Neural cell (in vitro differentiated cells): ENCODE results near the gene FBXO7. TPM values are rescaled to one million over a fixed set of nuclear protein-coding genes. Genes with fewer than 3 reads are reported as not detected.

Experiments
- H2AFZ ChIP-seq: fragments of 200-600, 300-800 bp; sonication (generic), shearing (Covaris generic); 2 replicates; pipeline ENCODE4 v1.6.0; 2014; ENCODE audit warnings: low read depth, mild to moderate bottlenecking, antibody characterized with exemption, low read length, moderate library complexity
- H3F3A ChIP-seq: fragments of 200-600 bp; shearing (Covaris generic); 2 replicates; pipeline ENCODE4 v1.6.1; 2016; ENCODE audit warnings: mild to moderate bottlenecking, moderate library complexity, mixed read lengths, antibody characterized with exemption, low read length; ENCODE audit not compliant: insufficient read depth, poor library complexity, severe bottlenecking
- H3K27ac ChIP-seq: fragments of 200-600, 300-800 bp; sonication (generic), shearing (Covaris generic); 2 replicates; pipeline ENCODE4 v1.5.1; 2014; ENCODE audit warnings: mild to moderate bottlenecking, low read length, moderate library complexity
- H3K27me3 ChIP-seq: fragments of 300-800, 200-600 bp; sonication (generic), shearing (Covaris generic); 2 replicates; pipeline ENCODE4 v1.6.0; 2014; ENCODE audit warnings: mild to moderate bottlenecking, low read depth, low read length, moderate library complexity; ENCODE audit not compliant: insufficient read depth
- H3K36me3 ChIP-seq: fragments of 300-800, 200-600 bp; sonication (generic), shearing (Covaris generic); 2 replicates; pipeline ENCODE4 v1.5.1; 2014; ENCODE audit warnings: mild to moderate bottlenecking, antibody characterized with exemption, low read length, moderate library complexity; ENCODE audit not compliant: insufficient read depth
- H3K4me2 ChIP-seq: fragments of 300-800, 200-600 bp; sonication (generic), shearing (Covaris generic); 2 replicates; pipeline ENCODE4 v1.6.0; 2014; ENCODE audit warnings: mild to moderate bottlenecking, low read length
- H3K4me3 ChIP-seq: fragments of 300-800, 200-600 bp; sonication (generic), shearing (Covaris generic); 2 replicates; pipeline ENCODE4 v1.5.1; 2014; ENCODE audit warnings: mild to moderate bottlenecking, low read length, moderate library complexity
- H3K79me2 ChIP-seq: fragments of 200-600 bp; shearing (Covaris generic); replicated peaks from 2 replicates; pipeline ENCODE4 v1.6.0; 2014; ENCODE audit warnings: mild to moderate bottlenecking, low read length, moderate library complexity; ENCODE audit not compliant: insufficient read depth
- H3K9ac ChIP-seq: fragments of 300-800, 200-600 bp; sonication (generic), shearing (Covaris generic); 2 replicates; pipeline ENCODE4 v1.6.1; 2016; ENCODE audit warnings: mild to moderate bottlenecking, low read length, mixed read lengths
- H3K9me2 ChIP-seq: fragments of 200-600 bp; shearing (Covaris generic); 2 replicates; pipeline ENCODE4 v1.6.1; 2016; ENCODE audit warnings: mild to moderate bottlenecking, low read length, mixed read lengths; ENCODE audit not compliant: insufficient read depth
- H3K9me3 ChIP-seq: fragments of 200-600, 300-800 bp; sonication (generic), shearing (Covaris generic); 2 replicates; pipeline ENCODE4 v1.6.1; 2016; ENCODE audit warnings: mild to moderate bottlenecking, mixed run types, low read length, moderate library complexity, mixed read lengths
- H4K20me1 ChIP-seq: fragments of 200-600 bp; shearing (Covaris generic); 2 replicates; pipeline ENCODE4 v1.6.1; 2016; ENCODE audit warnings: mild to moderate bottlenecking, mixed run types; ENCODE audit not compliant: insufficient read depth
- EP300 ChIP-seq: fragments of 450-650 bp; conservative IDR thresholded peaks from 2 replicates; pipeline ENCODE4 v1.6.1; 2014; ENCODE audit warnings: antibody characterized with exemption, mild to moderate bottlenecking, moderate library complexity; ENCODE audit not compliant: poor library complexity, severe bottlenecking
- EZH2 ChIP-seq: fragments of 200-600, 300-800 bp; shearing (Covaris generic), sonication (generic); IDR thresholded peaks from 2 replicates; pipeline ENCODE4 v1.6.1; 2014; ENCODE audit warnings: antibody characterized with exemption, low read length, borderline replicate concordance, mild to moderate bottlenecking; ENCODE audit not compliant: insufficient read depth, poor library complexity, severe bottlenecking
- MXI1 ChIP-seq: fragments of 450-650 bp; conservative IDR thresholded peaks from 2 replicates; pipeline ENCODE4 v1.6.1; 2014; ENCODE audit warnings: antibody characterized with exemption, mild to moderate bottlenecking; ENCODE audit not compliant: poor library complexity, severe bottlenecking
- POLR2AphosphoS5 ChIP-seq: IDR thresholded peaks from 2 replicates; pipeline ENCODE4 v1.6.1; 2012
- RAD21 ChIP-seq: fragments of 450-650 bp; conservative IDR thresholded peaks from 2 replicates; pipeline ENCODE4 v1.6.1; 2014; ENCODE audit warnings: antibody characterized with exemption, mild to moderate bottlenecking, moderate library complexity
- SMC3 ChIP-seq: fragments of 450-650 bp; conservative IDR thresholded peaks from 2 replicates; pipeline ENCODE4 v1.6.1; 2014; ENCODE audit warnings: antibody characterized with exemption, mild to moderate bottlenecking, moderate library complexity; ENCODE audit not compliant: poor library complexity
- TAF1 ChIP-seq: IDR thresholded peaks from 2 replicates; pipeline ENCODE4 v1.6.1; 2012; ENCODE audit warnings: low read depth
- polyA plus RNA-seq: library from polyadenylated mRNA; depleted of rRNA; stranded (reverse); fragments of >200 nt; gene quantifications from 2 replicates; pipeline ENCODE4 v1.2.3, GENCODE V29; 2014
- TF ChIP-seq, protein P1 (sequence below): fragments of 450-650 bp; IDR thresholded peaks from 2 replicates; pipeline ENCODE4 v1.5.1; 2014; ENCODE audit warnings: antibody characterized with exemption, mild to moderate bottlenecking, moderate library complexity; ENCODE audit not compliant: poor library complexity, severe bottlenecking
- TF ChIP-seq, protein P2 (sequence below): IDR thresholded peaks from 2 replicates; pipeline ENCODE4 v1.6.1; 2012; ENCODE audit warnings: borderline replicate concordance

FBXO7 gene
- polyA plus RNA-seq, 1 donor from 2014 or later, result 51.2 TPM

DNA sequence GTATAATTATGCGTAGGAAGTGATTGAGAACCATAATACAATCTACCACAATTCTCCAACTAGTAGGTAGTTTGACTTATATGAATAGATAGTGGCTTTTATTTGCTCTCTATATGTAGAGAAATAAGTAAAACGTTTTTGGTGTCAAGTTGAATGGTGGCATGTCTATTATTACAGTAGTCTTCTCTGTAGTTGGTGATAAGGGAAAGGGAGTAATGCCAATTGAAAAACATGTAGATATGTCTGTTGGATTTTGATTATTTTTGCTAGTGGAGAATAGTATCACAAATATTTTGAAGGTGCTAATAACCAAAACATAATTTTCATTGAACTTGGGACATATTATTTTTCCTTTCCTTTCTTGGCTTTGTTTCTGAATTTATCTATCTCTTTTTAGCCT is 17.5 kb downstream of the FBXO7 start:
- H3K9ac ChIP-seq, result no peak overlapping the region
- no peaks in the 10 kb centered on the region for H3K79me2 ChIP-seq
- TF ChIP-seq MXI1 (no peak), EP300 (no peak), TAF1 (no peak), EZH2 (no peak), POLR2AphosphoS5 (no peak), RAD21 (no peak), SMC3 (no peak)
- TF ChIP-seq, protein P1, sequence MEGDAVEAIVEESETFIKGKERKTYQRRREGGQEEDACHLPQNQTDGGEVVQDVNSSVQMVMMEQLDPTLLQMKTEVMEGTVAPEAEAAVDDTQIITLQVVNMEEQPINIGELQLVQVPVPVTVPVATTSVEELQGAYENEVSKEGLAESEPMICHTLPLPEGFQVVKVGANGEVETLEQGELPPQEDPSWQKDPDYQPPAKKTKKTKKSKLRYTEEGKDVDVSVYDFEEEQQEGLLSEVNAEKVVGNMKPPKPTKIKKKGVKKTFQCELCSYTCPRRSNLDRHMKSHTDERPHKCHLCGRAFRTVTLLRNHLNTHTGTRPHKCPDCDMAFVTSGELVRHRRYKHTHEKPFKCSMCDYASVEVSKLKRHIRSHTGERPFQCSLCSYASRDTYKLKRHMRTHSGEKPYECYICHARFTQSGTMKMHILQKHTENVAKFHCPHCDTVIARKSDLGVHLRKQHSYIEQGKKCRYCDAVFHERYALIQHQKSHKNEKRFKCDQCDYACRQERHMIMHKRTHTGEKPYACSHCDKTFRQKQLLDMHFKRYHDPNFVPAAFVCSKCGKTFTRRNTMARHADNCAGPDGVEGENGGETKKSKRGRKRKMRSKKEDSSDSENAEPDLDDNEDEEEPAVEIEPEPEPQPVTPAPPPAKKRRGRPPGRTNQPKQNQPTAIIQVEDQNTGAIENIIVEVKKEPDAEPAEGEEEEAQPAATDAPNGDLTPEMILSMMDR, result no peak
- no peaks in the 10 kb centered on the region for H3K9me2 ChIP-seq
- H3K9me3 ChIP-seq, result no peaks in the 10 kb centered on the region
- no peak overlapping the region for H2AFZ ChIP-seq
- peaks cover 14% of the 10 kb centered on the region for H3K36me3 ChIP-seq
- H4K20me1 ChIP-seq, result no peaks in the 10 kb centered on the region
- no peaks in the 10 kb centered on the region for H3F3A ChIP-seq
- no peak overlapping the region for H3K4me2 ChIP-seq
- H3K27me3 ChIP-seq, result no peaks in the 10 kb centered on the region
- no peak overlapping the region for H3K4me3 ChIP-seq
- H3K27ac ChIP-seq, result no peak overlapping the region

DNA sequence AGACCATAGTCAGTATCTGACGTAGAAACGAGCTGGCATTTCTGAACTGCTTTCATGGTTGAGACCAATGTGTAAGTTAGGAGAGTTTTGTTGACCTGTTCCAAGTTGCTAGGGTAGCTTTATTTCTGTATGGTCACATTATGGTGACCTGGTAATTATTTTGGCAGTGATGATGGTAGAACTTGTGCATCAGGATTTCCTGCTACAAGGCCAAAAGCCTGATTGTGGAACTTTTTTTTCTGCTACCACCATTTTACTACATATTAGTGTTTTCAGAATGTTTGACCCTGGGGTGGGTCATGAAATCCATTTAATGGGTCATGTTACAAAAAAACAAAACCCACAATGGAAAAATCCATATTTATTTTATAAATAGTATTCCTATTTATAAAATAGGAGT is 18.9 kb downstream of the FBXO7 start:
- H3F3A ChIP-seq, result no peaks in the 10 kb centered on the region
- no peak overlapping the region for H2AFZ ChIP-seq
- H3K4me3 ChIP-seq, result no peak overlapping the region
- H3K9me3 ChIP-seq, result no peaks in the 10 kb centered on the region
- H4K20me1 ChIP-seq, result no peaks in the 10 kb centered on the region
- H3K9ac ChIP-seq, result no peak overlapping the region
- H3K9me2 ChIP-seq, result no peaks in the 10 kb centered on the region
- TF ChIP-seq EP300, result no peak
- TF ChIP-seq SMC3, result no peak
- no peak for TF ChIP-seq POLR2AphosphoS5
- TF ChIP-seq, protein P2, sequence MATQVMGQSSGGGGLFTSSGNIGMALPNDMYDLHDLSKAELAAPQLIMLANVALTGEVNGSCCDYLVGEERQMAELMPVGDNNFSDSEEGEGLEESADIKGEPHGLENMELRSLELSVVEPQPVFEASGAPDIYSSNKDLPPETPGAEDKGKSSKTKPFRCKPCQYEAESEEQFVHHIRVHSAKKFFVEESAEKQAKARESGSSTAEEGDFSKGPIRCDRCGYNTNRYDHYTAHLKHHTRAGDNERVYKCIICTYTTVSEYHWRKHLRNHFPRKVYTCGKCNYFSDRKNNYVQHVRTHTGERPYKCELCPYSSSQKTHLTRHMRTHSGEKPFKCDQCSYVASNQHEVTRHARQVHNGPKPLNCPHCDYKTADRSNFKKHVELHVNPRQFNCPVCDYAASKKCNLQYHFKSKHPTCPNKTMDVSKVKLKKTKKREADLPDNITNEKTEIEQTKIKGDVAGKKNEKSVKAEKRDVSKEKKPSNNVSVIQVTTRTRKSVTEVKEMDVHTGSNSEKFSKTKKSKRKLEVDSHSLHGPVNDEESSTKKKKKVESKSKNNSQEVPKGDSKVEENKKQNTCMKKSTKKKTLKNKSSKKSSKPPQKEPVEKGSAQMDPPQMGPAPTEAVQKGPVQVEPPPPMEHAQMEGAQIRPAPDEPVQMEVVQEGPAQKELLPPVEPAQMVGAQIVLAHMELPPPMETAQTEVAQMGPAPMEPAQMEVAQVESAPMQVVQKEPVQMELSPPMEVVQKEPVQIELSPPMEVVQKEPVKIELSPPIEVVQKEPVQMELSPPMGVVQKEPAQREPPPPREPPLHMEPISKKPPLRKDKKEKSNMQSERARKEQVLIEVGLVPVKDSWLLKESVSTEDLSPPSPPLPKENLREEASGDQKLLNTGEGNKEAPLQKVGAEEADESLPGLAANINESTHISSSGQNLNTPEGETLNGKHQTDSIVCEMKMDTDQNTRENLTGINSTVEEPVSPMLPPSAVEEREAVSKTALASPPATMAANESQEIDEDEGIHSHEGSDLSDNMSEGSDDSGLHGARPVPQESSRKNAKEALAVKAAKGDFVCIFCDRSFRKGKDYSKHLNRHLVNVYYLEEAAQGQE, result no peak
- TF ChIP-seq MXI1, result no peak
- TF ChIP-seq, protein P1, result no peak
- no peaks in the 10 kb centered on the region for H3K79me2 ChIP-seq
- peaks cover 23% of the 10 kb centered on the region for H3K36me3 ChIP-seq
- no peaks in the 10 kb centered on the region for H3K27me3 ChIP-seq
- H3K27ac ChIP-seq, result no peak overlapping the region
- no peak overlapping the region for H3K4me2 ChIP-seq
